ENCODE data around the gene SCN2B.

DNA sequence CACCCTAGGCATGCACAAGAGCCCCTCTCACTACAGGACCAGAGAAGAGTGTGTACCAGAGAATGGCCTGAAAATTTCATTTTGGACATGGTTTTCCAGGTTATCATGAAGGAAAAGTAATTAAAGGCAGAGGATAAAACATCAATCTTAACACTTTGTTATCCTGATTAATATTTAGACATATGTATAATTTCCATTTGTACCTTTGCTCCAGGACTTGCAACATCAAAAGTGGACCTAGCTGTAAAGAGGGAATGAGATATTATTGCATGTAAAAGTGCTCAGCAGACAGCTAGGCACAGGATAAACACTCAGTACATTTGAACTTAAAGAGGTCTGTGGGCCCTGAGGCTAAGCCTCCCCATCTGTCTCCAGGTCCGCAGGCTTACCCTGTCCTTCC lies 21.8 kb downstream of the SCN2B start:
- TF ChIP-seq EZH2 (IDR thresholded peaks at IDR 0.05; ENCODE audit: borderline replicate concordance, low read length): no peak
- TF ChIP-seq, protein P1, sequence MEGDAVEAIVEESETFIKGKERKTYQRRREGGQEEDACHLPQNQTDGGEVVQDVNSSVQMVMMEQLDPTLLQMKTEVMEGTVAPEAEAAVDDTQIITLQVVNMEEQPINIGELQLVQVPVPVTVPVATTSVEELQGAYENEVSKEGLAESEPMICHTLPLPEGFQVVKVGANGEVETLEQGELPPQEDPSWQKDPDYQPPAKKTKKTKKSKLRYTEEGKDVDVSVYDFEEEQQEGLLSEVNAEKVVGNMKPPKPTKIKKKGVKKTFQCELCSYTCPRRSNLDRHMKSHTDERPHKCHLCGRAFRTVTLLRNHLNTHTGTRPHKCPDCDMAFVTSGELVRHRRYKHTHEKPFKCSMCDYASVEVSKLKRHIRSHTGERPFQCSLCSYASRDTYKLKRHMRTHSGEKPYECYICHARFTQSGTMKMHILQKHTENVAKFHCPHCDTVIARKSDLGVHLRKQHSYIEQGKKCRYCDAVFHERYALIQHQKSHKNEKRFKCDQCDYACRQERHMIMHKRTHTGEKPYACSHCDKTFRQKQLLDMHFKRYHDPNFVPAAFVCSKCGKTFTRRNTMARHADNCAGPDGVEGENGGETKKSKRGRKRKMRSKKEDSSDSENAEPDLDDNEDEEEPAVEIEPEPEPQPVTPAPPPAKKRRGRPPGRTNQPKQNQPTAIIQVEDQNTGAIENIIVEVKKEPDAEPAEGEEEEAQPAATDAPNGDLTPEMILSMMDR (conservative IDR thresholded peaks at IDR 0.05 in 1 of 2, IDR thresholded peaks at IDR 0.05 in 1 of 2; ENCODE audit: extremely low read depth in 1 of 2, insufficient read depth in 1 of 2, low read depth in 1 of 2, low read length in 2 of 2): no peak
